Liver (tissue), 9 donors: ENCODE results near the gene TNFRSF8. TPM values are rescaled to one million over a fixed set of nuclear protein-coding genes. Genes with fewer than 3 reads are reported as not detected.

Experiments used
- DNase-seq: peaks from one replicate; pipeline ENCODE4 v3.0.0-alpha.2; 2017; ENCODE audit warnings: low spot score
- H3K27ac ChIP-seq, 2 donors: one replicate each; pipeline ENCODE4 v1.7.0; 2013; ENCODE audit warnings: inconsistent platforms in 2 of 2, low read length in 2 of 2, control low read depth in 1 of 2, low read depth in 1 of 2, mild to moderate bottlenecking in 1 of 2
- H3K27me3 ChIP-seq, 4 donors: one replicate each; pipeline versions ENCODE4 v1.6.1 to v1.7.0; 2013; ENCODE audit warnings: low read length in 3 of 4, inconsistent platforms in 1 of 4, mild to moderate bottlenecking in 1 of 4, moderate library complexity in 1 of 4; ENCODE audit not compliant: control insufficient read depth in 4 of 4, insufficient read depth in 4 of 4
- H3K36me3 ChIP-seq, 4 donors: one replicate each; pipeline versions ENCODE4 v1.6.1 to v1.7.0; 2013; ENCODE audit warnings: low read length in 3 of 4, mild to moderate bottlenecking in 3 of 4, low read depth in 1 of 4, moderate library complexity in 1 of 4; ENCODE audit not compliant: control insufficient read depth in 4 of 4, insufficient read depth in 3 of 4
- H3K4me1 ChIP-seq, 4 donors: one replicate each; pipeline versions ENCODE4 v1.6.1 to v1.7.0; 2013; ENCODE audit warnings: low read length in 3 of 4, mild to moderate bottlenecking in 3 of 4, moderate library complexity in 1 of 4; ENCODE audit not compliant: control insufficient read depth in 4 of 4, insufficient read depth in 4 of 4
- H3K4me3 ChIP-seq, 3 donors: one replicate each; pipeline versions ENCODE4 v1.6.1 to v1.7.0; 2013; ENCODE audit warnings: low read length in 3 of 3, control low read depth in 1 of 3, low read depth in 1 of 3, mild to moderate bottlenecking in 1 of 3
- H3K9ac ChIP-seq, 2 donors: one replicate each; pipeline ENCODE4 v1.7.0; 2013; ENCODE audit warnings: low read length in 2 of 2, mild to moderate bottlenecking in 2 of 2, moderate library complexity in 2 of 2, control low read depth in 1 of 2, low read depth in 1 of 2
- H3K9me3 ChIP-seq, 4 donors: one replicate each; pipeline versions ENCODE4 v1.6.1 to v1.7.0; 2013; ENCODE audit warnings: low read length in 3 of 4; ENCODE audit not compliant: control insufficient read depth in 4 of 4
- CTCF ChIP-seq: fragments of 150-350 bp; IDR thresholded peaks from 2 replicates; pipeline ENCODE4 v1.5.1; 2017; ENCODE audit warnings: improper control_type of control experiment, low read depth, low read length; ENCODE audit not compliant: missing input control
- EGR1 ChIP-seq, 2 donors: IDR thresholded peaks; 2 replicates each; pipeline ENCODE4 v1.6.1; 2016 to 2018; ENCODE audit warnings: antibody characterized with exemption in 2 of 2, low read depth in 2 of 2
- FOXA1 ChIP-seq: IDR thresholded peaks from 2 replicates; pipeline ENCODE4 v1.6.1; 2016; ENCODE audit warnings: antibody characterized with exemption
- FOXA2 ChIP-seq: IDR thresholded peaks from 2 replicates; pipeline ENCODE4 v1.6.1; 2016; ENCODE audit warnings: antibody characterized with exemption
- GABPA ChIP-seq, 2 donors: IDR thresholded peaks in 1 of 2; conservative IDR thresholded peaks in 1 of 2; 2 replicates each; pipeline ENCODE4 v1.6.1; 2016; ENCODE audit warnings: antibody characterized with exemption in 2 of 2, mild to moderate bottlenecking in 1 of 2, moderate library complexity in 1 of 2
- HNF4A ChIP-seq, 2 donors: conservative IDR thresholded peaks; 2 replicates each; pipeline ENCODE4 v1.6.1; 2016; ENCODE audit warnings: antibody characterized with exemption in 2 of 2, mild to moderate bottlenecking in 2 of 2
- NR2F2 ChIP-seq: IDR thresholded peaks from 2 replicates; pipeline ENCODE4 v1.6.1; 2016; ENCODE audit warnings: antibody characterized with exemption
- RAD21 ChIP-seq, 2 donors: IDR thresholded peaks; 2 replicates each; pipeline ENCODE4 v1.6.1; 2016; ENCODE audit warnings: antibody characterized with exemption in 2 of 2, mild to moderate bottlenecking in 2 of 2
- RXRA ChIP-seq, 2 donors: IDR thresholded peaks; 2 replicates each; pipeline ENCODE4 v1.6.1; 2017 to 2018; ENCODE audit warnings: antibody characterized with exemption in 2 of 2, mild to moderate bottlenecking in 1 of 2
- SP1 ChIP-seq: IDR thresholded peaks from 2 replicates; pipeline ENCODE4 v1.6.1; 2018; ENCODE audit warnings: antibody characterized with exemption, mild to moderate bottlenecking
- YY1 ChIP-seq: IDR thresholded peaks from 2 replicates; pipeline ENCODE4 v1.6.1; 2016; ENCODE audit warnings: antibody characterized with exemption, mild to moderate bottlenecking
- WGBS: extraction: QIAGEN DNeasy Blood & Tissue Kit; methylation state at CpG from one replicate; pipeline ENCODE4 v1.1.7; 2013; 5-methylcytosine and 5-hydroxymethylcytosine counted together
- polyA plus RNA-seq, 2 donors: library from polyadenylated mRNA; stranded (reverse) in 1 of 2; unstranded in 1 of 2; fragments of 200-250 nt in 1 of 2; fragments of >200 nt in 1 of 2; fragmentation: Nextera tagmentation in 1 of 2; extraction: Ambion mirVana in 1 of 2; gene quantifications; one replicate each; pipeline versions ENCODE4 v1.2.1 to v1.2.3, GENCODE V29; 2013 to 2015
- total RNA-seq, 2 donors: library from RNA; depleted of rRNA; stranded (reverse); fragments of >200 nt; gene quantifications; one replicate each; pipeline ENCODE4 v1.2.3, GENCODE V29; 2014
- TF ChIP-seq, protein P1 (sequence below): IDR thresholded peaks from 2 replicates; pipeline ENCODE4 v1.6.1; 2016; ENCODE audit warnings: antibody characterized with exemption
- donor health status: healthy.
- donor health status: healthy.
- donor health status: healthy.
- donor health status: healthy.
- donor health status: healthy.

The TNFRSF8 gene
- total and polyA plus RNA-seq, 4 donors = 0.08 to 0.19 (median 0.12) TPM

GRCh38 chr1:12173041-12173509, 110.0 kb downstream of the TNFRSF8 start:
- Histone ChIP-seq H3K9me3 (no peaks in the 10 kb centered on the region), H3K36me3 (no peaks in the 10 kb centered on the region), H3K27me3 (no peaks in the 10 kb centered on the region), H3K9ac (peak overlapping the region; percentile 4 to 45), H3K27ac (peak overlapping the region; percentile 53 to 74), H3K4me3 (no peak overlapping the region), H3K4me1 (peaks cover 14 to 75% (median 39%) of the 10 kb centered on the region in 4 donors)
- 74% methylated on average over 3 of the region's 3 CpGs for WGBS
- no peak for TF ChIP-seq FOXA2
- TF ChIP-seq RXRA (IDR thresholded peaks at IDR 0.05) = no peak
- TF ChIP-seq CTCF = no peak
- no peak for TF ChIP-seq YY1
- TF ChIP-seq, protein P1, sequence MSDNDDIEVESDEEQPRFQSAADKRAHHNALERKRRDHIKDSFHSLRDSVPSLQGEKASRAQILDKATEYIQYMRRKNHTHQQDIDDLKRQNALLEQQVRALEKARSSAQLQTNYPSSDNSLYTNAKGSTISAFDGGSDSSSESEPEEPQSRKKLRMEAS = no peak
- TF ChIP-seq EGR1 (IDR thresholded peaks at IDR 0.05; ENCODE audit: low read depth in 2 of 2) = no peak
- TF ChIP-seq NR2F2 = no peak
- no peak for TF ChIP-seq HNF4A (conservative IDR thresholded peaks at IDR 0.05)
- TF ChIP-seq RAD21 (IDR thresholded peaks at IDR 0.05) = no peak
- TF ChIP-seq FOXA1 = no peak
- DNase-seq = no peak

- H3K4me1 ChIP-seq = peaks cover 14 to 75% (median 37%) of the 10 kb centered on the region in 4 donors
- DNase-seq = no peak
- no peaks in the 10 kb centered on the region for H3K36me3 ChIP-seq
- H3K4me3 ChIP-seq = no peak overlapping the region
- peak overlapping the region in 1 of 2 donors; percentile 4 for H3K9ac ChIP-seq
- no peaks in the 10 kb centered on the region for H3K27me3 ChIP-seq
- 65% methylated on average over 11 of the region's 11 CpGs for WGBS
- TF ChIP-seq SP1 (peak; percentile 43), GABPA (IDR thresholded peaks at IDR 0.05 in 1 of 2, conservative IDR thresholded peaks at IDR 0.05 in 1 of 2) (no peak), CTCF (no peak), RXRA (IDR thresholded peaks at IDR 0.05) (peak; percentile 29 to 50), NR2F2 (peak; percentile 36)
- peak overlapping the region; percentile 53 to 74 for H3K27ac ChIP-seq
- H3K9me3 ChIP-seq = no peaks in the 10 kb centered on the region
These were observed 110.6 kb downstream of the TNFRSF8 start for GRCh38 chr1:12173631-12174121.
